Activated CD4-positive, alpha-beta T cell treated with anti-CD3 and anti-CD28 coated beads, Interleukin-2, Interleukin-6, amounts not matched to agents 100 ng/mL and 50 ng/mL, durations not matched to agents 16 hours and 8 hours (primary cell): ENCODE measurements around the gene MYOD1.

ENCODE experiments used
- DNase-seq: peaks from one replicate; pipeline ENCODE4 v3.0.0-alpha.2; 2020

The MYOD1 gene

DNA sequence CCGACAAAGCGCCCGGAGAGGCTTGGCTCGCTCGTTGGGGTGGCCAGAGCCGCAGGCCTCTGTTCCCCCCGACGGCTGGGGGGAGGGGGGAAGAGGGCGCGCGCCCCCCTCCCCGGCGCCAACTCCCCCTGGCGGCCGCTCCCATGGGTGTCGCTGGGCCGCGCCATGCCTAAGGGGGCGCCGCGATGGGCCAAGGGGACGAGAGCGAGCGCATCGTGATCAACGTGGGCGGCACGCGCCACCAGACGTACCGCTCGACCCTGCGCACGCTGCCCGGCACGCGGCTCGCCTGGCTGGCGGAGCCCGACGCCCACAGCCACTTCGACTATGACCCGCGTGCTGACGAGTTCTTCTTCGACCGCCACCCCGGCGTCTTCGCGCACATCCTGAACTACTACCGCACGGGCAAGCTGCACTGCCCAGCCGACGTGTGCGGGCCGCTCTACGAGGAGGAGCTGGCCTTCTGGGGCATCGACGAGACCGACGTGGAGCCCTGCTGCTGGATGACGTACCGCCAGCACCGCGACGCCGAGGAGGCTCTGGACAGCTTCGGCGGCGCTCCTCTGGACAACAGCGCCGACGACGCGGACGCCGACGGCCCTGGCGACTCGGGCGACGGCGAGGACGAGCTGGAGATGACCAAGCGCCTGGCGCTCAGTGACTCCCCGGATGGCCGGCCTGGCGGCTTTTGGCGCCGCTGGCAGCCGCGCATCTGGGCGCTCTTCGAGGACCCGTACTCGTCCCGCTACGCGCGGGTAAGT is 16.6 kb downstream of the MYOD1 start:
- no peak for DNase-seq

DNA sequence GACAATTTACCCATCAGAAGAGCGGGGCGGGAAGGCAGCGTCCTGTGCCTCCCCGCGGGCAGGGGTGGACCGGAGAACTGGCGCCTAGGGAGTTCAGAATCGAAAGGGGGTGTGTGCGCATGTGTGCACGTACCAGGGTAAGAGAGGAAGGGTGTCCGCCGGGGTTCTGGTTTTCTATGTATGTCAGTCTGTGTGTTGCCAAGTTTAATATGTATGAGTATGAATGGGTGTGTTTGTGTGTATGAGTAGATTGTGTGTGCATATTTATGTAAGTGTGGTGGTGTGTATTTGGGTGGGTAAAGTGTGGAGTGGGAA is 17.2 kb downstream of the MYOD1 start:
- no peak for DNase-seq

DNA sequence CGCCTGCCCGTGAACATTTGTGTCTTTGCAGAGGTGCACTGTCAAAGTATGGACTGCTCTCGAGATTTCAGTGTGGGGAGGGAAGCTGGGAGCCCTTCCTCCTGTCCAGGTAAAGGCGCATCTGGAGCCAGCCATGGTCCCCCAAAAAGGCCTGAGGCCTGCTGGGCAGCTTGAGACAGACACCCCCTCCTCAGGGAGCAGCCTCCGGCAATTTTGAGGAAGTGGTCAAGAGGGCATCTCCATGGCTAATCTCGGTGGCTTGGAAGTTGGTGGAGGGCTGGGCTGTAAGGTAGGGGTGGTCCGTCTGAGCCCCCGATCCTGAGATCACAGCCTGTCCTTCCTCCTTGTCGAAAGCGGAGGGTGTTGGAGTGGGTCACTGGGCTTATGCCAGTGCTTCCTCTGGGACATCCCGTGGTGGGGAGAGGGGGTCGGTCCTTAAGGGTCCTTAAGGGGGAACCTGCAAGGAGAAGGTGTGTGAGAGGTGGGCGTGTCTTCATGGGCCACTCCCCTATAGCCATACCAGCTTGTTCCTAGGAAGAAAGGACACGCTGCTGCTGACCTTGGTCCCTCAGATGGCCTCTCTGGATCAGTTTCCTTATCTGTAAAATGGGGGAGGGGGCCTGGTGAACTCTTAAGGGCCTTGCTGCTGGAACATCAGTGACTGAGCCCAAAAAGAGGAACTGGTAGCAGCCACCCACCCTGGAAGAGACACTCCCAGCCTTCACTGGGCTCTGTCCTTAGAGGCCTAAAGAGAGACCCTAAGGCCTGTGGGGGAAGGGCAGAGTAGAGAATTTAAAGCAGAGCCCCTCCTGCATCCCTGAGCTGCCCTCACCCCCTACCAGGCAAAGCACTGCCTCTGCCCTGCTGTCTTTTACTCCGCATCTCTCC is 17.8 kb downstream of the MYOD1 start:
- no peak for DNase-seq

DNA sequence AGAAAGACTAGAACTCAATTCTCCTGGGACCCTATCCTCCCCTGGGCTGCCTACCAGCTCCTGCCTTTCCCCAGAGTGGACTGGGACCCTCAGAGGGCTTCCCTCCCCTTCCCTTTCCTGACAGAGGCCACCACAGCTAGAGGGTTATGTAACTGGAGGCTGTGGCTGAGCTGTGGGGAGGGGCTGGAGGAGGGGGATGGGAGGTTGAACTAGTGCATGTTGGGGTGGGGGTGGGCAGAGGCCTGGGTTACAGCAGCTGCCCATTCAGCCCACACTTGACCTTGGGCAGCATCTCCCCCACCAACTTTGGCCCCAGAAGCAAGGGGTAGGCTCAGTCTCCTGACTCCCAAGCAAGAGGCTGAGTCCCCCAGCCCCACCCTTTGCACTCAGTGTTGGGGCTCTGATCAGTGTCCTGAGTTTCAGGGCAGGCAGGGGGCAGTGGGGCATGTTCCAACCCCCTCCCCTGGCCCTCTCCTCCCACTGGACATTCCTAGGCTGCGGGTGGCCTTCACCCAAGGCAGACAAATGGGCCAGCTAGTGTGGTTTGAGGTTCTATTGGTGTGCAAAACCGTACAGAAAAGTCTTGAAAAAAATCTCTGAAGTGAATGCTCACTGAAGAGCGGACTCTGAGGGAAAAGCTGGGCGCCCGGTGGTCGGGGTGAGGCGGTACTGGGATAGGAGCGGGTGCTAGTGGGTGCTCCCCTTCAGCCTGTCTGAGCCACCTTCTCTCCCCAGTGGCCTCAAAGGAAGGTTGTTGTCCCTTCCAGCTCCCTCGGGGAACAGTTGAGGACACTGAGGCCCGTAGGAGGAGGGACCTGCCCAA is 19.0 kb downstream of the MYOD1 start:
- no peak for DNase-seq

DNA sequence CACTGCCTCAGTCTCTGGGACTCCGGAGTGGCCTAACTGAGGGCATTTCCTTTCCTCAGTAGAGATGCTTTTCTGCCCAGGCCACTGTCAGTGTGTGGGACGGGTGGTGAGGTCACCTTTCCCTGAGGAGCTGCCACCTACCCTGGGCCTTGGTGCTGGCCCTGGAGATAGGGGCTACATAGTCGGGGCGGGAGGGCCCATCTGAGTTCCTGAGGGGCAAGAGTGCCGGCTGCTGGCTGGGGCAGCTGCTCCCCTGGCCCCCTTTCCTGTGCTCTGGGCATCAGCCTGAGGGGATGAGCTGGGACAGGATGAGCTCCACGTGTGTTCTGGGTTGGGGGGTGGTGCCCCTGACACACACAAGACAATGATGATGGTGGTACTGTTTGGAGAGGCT is 20.6 kb downstream of the MYOD1 start:
- no peak for DNase-seq

DNA sequence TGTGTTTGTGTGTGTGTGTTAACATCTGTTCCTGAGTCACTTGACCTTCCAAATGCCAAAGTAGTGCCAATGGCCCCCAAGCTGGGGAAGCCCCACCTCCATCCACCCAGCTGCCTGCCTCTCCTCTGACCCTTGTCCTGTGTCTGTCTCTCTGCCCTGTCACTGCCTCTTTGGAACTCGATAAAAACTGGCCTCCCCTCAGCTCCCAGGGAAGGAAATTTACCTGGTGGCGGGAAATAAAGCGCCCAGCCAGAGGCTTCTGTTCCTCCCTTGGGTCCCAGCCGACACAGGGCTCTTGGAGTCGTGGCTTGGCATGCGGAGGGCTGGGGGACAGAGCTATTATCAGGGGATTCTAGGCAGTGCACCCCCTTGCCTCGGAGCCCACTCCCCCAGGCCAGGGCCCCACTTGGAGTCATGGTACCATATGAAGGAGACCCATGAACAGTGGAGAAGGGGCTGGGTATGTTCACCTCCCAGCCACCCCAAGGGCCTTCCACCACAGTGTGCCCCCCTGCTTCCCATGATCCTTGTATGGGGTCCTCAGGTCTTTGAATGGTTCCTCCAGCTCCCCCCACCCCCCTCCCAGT is 21.4 kb downstream of the MYOD1 start:
- DNase-seq, result no peak

DNA sequence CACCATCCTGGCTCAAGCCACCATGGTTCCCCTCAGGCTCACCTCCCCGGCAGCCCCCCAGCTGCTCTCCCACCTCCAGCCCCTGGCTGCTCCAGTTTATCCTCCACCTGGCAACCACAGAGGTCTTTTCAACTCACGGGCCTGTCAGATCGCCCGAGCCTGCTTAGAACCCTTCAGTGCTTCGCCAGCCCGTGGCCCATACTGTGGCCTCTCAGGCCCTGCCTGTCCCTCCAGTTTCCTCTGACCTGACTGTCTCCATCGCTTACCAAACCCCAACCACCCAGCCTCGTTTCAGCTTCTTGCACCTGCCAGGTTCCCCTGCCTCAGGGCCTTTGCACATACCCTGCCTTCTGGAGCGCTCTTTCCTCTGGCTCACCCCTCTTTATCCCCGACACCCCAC is 22.1 kb downstream of the MYOD1 start:
- DNase-seq, result no peak

DNA sequence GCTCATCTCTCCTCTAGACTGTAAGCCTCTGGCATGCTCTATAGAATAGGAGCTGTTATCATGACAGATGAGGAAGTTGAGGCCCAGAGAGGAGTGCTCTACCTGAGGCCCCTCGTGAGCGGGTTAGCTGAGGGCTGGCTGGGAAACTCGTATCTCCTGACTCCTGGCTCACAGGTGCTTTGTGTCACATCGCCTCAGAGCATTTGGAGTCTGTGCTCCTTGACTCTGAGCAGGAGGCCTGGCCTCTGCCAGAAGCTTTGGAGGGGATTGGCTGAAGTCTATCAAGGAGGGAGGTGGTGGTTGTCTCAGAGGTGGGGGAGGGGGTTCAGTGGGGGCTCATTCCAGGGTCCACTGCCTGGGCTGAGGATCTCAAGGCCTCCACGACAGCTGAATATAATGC is 22.6 kb downstream of the MYOD1 start:
- DNase-seq, result no peak

DNA sequence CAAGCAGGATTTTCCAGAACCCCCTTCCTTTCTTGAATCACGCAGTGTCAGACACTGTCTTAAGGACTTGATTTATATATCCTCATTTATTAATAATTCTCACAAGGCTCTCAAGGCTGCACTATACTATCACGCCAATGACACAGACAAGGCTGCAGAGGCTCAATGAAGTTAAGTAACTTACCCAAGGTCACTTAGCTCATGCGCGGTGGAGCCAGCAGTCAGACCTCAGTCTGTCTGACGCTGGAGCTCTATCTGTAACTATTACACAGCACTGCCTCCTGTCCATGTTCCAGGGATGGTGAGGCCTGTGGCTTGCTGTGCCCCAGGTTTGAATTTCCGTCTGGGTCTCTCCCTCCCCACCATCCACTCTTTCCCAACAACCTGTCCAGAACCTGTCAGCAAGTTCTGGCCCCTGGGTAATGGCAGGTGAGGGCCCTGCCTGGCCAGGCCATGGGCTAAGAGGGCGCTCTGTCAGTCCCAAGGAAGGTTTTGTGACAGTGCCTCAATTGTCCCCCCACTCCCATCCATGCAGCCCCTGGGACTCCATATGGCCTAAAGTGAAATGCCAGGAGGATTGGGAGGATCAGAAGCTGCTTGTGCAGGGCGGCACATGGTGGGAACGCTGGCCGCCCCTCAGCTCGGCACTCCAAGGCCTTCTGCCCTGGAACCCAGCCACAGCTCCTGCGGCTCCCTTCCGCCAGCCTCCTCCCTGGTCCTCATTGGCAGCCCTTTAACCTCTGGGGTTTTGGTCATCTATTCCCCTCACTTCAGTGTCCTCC is 23.8 kb downstream of the MYOD1 start:
- DNase-seq, result no peak

DNA sequence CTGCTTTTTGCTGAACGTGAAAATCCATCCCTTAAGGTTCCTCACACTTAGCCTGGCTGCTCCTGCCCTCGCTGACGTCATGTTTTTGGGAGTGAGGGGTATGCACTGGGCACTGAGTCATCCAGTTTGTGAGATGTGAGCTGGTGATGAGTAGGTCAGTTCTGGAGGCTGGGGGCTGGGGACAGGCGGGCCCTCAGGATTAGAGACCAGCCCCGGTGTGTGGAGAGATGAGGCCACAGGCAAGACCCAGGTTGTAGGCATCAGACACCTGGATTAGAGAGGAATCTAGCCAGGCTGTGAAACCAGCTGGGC is 24.4 kb downstream of the MYOD1 start:
- no peak for DNase-seq

DNA sequence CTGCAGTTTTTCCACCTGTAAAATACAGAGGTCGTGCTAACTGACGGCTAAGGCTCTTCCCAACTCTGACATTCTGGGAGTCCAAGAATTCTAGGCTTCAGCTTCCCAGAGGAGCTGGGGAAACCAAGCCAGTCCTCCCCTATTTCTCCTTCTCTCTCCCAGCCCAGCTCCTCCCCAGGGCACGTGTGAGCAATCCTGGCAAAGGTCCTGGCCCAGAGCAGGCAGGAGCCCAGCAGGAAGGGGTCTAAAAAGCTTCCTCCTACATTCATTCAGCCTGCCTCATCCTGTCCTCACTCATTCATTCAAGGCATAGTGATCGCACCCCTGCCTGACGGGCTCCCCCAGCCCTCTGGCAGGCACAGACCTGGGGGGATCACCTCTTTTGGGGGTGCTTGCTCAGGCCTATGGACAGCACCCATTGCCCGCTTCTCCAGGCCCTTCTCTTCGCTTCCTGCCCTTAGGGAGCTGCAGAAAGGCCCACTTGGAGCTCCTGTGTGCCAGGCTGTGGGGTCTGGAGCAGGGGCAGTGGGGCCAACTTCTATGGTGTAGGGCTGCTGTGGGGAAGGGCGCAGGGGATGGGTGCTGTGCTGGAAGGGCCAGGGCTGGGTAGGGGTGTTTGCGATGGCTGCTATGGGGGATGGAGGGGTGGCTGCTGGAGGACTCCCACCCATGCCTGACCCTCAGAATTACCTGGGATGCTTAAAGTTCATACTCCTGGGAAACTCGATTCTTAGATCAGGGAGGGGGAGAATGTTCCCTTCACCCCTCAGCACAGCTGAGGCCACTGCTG is 25.0 kb downstream of the MYOD1 start:
- no peak for DNase-seq

DNA sequence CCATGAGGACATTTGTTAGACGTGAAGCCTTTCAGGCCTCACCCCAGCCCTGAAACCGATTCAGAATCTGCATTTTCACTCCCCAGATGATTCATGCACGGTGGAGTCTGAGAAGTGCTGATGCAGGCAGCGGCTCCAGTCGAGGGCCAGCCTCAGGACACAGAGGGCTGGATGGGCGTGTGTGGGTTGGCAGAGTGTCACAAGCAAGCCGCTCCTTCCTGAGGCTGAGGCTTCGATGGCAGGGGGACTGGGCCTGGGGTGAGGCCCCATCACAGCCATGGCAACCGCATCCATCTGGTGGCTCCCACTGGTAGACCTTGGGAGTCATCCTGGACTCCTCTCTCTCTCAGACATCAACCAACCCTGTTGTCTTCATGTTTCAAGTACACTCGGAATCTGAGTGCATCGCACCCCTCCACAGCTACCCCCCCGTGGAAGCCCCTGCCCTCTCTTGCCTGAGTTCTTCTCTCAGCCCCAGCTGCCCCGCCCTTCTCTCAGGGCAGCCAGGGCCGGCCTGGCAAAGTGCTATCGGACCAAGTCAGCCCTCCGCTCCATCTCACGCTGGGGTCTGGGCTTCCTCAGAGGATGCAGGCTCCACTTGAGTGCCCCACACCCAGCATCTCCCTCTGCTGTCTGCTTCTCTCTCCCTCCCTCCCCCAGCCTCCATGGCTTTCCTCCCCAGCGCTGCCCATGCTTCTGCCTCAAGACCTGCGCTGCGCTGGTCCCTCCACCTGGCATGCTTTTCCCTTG is 25.8 kb downstream of the MYOD1 start:
- no peak for DNase-seq

DNA sequence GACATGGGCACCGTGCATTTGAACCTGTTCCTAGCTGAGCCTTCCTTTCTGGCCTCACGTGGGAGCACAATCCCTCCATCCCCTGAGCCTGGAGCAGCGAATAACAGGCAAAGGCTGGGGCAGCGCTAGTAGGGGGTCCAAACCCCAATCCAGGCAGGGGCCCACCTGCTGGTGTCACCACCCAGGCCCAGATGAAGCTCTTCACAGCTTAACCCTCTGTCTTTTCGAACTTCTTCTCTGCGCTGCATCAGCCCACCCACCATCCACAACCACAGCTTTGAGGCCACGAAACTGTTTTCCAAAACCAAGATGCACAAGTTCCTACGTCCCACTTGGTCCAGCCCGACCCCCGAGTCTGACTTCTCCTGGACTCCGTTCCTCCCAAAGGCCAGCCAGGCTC is 26.7 kb downstream of the MYOD1 start:
- no peak for DNase-seq

DNA sequence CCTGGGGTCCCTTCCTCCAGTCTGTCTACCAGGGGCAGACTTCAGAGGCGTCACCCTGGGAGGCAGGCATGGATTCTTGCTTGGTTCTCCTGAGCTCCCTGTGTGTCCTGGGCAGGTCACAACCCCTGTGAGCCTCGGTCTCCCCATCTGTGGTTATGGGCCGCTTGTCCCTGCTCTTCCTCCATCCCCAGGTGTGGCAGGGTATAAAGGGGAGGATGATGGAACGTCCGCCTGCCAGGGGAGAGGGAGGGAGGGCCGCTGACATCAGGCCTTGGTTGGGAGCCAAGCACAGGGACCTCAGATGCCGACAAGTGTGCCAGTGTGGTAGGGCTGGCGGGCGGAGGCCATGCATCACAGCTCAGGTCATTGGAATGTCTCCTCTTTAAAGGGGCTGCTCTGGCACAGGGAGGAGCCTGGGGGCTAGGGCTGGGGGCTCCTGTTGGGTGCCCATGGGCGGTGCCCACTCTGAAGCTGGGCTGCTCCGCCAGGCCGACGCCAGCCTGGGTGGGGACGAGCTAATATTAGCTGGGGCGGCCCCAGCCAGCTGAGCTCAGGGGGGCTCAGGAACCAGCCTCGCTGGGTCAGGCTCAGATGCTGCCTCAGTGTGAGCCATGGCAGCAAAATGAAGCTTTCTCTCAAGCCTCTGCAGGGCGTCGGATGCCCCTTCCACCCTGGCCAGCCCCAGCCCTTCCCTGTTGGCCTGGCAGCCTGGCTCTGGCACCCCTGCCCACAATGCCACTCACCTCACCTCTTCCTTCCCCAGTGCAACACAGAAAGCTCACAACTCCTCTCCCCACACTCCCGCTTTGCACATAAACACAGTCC is 28.0 kb downstream of the MYOD1 start:
- DNase-seq, result no peak

DNA sequence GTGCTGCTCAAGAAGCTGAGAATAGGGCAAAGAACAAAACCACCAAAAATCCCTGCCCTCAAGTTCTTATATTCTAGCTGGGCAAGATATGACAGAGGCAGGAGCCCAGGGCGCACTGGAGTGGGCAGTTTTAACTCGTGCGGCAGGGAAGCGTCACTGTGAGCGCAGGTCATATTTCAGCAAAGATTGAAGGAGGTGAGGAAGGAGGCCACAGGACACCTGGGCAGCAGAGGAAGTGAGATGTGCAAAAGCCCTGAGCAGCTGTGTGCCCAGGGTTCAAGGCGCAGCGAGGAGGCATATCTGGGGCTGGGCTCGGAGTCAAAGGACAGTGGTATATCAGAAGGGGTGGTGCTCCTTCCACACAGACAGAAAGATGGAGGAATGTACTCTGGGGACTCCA is 28.7 kb downstream of the MYOD1 start:
- DNase-seq, result no peak

DNA sequence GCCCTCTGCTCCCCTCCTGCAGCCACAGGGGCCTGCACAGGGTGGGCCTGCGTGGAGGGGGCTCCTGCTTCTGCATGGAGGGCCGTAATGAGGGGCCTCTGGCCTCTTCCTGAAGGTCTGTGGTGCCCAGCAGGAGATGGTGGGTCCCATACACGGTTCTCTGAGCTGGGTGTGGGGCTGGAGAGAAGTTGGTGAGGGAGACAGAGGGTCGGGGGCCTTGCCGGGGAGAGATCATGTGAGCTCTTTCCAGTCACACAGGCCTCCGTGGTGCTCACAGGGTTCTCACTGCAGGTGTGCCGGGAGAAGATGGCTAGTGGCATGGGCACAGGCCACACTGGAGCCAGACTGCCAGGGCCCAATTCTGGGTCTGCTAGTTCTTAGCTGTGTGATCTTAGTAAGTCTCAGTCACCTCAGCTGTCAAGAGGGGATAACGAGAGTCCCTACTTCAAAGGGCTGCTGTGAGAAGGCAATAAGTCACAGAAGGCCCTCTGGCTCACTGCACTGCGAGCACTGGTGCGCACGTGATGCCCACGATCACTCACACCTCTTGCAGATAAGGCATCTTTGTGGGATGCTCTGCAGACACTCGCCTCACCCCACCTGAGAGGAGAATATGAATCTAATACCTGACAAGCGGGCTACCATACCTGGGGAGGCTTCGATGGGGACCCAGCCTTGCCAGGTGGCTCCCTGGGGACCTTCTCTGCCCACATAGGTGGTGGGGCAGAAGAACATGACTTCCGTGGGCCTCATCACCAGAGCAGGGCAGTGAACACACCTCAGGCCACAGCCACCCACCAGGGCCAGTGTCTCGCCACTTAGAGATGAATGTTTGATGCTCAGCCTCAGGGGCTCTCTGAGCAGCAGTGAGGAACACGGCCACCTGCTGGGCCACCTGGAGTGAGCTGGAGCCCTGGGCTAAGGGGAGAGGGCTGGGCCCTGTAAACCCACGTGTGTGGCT is 29.7 kb downstream of the MYOD1 start:
- no peak for DNase-seq

DNA sequence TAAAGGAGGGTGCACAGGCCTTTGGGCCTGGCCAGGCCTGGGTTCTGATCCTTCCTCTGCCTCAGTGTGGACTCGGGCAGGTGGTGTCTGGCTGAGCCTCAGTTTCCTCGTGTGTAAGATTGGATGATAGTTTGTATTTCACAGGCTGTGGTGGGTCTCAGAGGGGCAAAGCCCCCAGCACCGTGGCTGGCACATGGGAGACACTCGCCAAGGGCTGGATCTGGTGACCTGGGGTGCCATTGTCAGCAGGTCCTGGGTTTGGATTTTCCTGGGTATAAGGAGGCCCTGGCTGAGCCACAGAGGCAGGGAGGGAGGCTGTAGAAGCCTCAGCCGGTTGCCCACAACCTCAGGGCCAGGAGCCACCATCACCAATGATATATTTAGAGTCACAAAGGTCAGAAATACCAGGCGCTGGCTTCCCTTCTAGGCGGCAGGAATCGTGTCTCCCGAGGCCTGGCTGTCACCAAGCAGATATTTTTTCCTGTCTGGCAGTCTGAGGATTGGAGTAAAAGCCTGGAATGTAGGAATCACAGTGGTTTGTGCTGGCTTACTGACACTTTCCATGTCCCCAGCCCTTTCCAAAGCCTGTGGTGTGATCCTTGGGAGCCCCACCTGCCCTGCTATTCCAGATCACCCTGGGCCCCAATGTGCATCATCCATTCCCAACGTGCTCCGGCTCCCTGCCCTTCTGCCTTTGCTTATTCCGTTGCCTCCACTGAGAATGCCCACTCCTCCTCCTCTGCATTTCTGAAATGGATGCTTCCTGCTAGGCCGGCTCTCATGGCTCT is 30.8 kb downstream of the MYOD1 start:
- DNase-seq, result no peak

DNA sequence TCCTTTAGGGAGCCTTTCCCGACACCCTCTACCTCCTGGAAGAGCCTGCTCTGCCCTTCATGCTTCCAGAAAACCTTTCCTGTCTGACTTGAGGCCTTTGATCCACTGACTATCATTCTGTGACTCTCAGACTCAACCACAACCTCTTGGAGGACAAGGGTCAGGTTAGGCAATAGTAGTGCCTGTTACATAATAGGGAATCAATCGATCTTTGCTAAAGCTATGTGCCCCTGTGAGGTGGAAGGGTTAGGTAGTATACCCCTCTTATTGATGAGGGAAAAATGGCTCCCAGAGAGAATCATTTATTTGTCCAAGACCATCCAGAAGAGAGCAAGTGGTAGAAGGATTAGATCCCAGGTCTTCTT is 31.4 kb downstream of the MYOD1 start:
- no peak for DNase-seq
